DOHH2 (cell line): Measurements from ENCODE around the gene RFC3.

Experiments used
- CTCF ChIP-seq: fragments of 200-600 bp; sonication (generic); IDR thresholded peaks from one replicate; pipeline ENCODE4 v1.5.1; 2014; ENCODE audit warnings: antibody characterized with exemption, mild to moderate bottlenecking, low read depth, low read length; ENCODE audit not compliant: poor library complexity, severe bottlenecking
- EZH2phosphoT487 ChIP-seq: fragments of 200-600 bp; sonication (generic); IDR thresholded peaks from 2 replicates; pipeline ENCODE4 v1.6.1; 2017; ENCODE audit warnings: borderline replicate concordance, mild to moderate bottlenecking, antibody characterized with exemption, low read length, moderate library complexity, mixed read lengths

DNA sequence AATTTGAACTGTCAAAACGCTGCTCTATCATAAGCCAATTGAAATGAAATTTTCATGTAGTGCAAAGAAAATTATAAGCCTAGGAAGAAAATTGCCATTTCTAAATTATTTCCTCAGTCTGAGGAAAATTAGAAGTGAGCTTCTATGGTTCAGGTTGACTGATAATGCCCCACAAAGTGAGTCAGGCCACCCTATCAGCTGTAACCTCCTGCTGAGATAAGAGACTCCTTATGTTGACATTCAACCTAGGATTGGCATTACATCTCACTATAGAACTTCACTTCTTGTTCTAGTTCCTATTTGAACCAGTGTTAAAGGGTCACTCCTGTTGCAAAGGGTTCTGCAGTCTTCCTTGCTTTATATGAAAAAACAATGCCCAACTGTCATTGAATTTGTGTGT, 32.6 kb upstream of the RFC3 start:
- TF ChIP-seq CTCF: no peak
- TF ChIP-seq EZH2phosphoT487: no peak
